ENCODE results near the gene LMO7.

GRCh38 chr13:75754936-75755335 lies 118.8 kb downstream of the LMO7 start:
- no peak for TF ChIP-seq TP53 (CRISPR knock-in tag; IDR thresholded peaks at IDR 0.05)
- no peak for TF ChIP-seq ZNF121 (CRISPR knock-in tag; IDR thresholded peaks at IDR 0.05)
- TF ChIP-seq, protein P1, sequence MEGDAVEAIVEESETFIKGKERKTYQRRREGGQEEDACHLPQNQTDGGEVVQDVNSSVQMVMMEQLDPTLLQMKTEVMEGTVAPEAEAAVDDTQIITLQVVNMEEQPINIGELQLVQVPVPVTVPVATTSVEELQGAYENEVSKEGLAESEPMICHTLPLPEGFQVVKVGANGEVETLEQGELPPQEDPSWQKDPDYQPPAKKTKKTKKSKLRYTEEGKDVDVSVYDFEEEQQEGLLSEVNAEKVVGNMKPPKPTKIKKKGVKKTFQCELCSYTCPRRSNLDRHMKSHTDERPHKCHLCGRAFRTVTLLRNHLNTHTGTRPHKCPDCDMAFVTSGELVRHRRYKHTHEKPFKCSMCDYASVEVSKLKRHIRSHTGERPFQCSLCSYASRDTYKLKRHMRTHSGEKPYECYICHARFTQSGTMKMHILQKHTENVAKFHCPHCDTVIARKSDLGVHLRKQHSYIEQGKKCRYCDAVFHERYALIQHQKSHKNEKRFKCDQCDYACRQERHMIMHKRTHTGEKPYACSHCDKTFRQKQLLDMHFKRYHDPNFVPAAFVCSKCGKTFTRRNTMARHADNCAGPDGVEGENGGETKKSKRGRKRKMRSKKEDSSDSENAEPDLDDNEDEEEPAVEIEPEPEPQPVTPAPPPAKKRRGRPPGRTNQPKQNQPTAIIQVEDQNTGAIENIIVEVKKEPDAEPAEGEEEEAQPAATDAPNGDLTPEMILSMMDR (IDR thresholded peaks at IDR 0.05): no peak
- TF ChIP-seq PRDM15 (CRISPR knock-in tag; IDR thresholded peaks at IDR 0.05): no peak
- no peak for TF ChIP-seq RELA (CRISPR knock-in tag; IDR thresholded peaks at IDR 0.05; ENCODE audit: borderline replicate concordance)
- TF ChIP-seq FOXK1 (CRISPR knock-in tag; IDR thresholded peaks at IDR 0.05): no peak
- no peak for TF ChIP-seq USF2 (CRISPR knock-in tag; IDR thresholded peaks at IDR 0.05)
- no peak for TF ChIP-seq MAX (CRISPR knock-in tag; IDR thresholded peaks at IDR 0.05)
- no peak for TF ChIP-seq ZNF138 (CRISPR knock-in tag; conservative IDR thresholded peaks at IDR 0.05)
- TF ChIP-seq, protein P2, sequence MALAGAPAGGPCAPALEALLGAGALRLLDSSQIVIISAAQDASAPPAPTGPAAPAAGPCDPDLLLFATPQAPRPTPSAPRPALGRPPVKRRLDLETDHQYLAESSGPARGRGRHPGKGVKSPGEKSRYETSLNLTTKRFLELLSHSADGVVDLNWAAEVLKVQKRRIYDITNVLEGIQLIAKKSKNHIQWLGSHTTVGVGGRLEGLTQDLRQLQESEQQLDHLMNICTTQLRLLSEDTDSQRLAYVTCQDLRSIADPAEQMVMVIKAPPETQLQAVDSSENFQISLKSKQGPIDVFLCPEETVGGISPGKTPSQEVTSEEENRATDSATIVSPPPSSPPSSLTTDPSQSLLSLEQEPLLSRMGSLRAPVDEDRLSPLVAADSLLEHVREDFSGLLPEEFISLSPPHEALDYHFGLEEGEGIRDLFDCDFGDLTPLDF (CRISPR knock-in tag; IDR thresholded peaks at IDR 0.05): no peak
- TF ChIP-seq, protein P3, sequence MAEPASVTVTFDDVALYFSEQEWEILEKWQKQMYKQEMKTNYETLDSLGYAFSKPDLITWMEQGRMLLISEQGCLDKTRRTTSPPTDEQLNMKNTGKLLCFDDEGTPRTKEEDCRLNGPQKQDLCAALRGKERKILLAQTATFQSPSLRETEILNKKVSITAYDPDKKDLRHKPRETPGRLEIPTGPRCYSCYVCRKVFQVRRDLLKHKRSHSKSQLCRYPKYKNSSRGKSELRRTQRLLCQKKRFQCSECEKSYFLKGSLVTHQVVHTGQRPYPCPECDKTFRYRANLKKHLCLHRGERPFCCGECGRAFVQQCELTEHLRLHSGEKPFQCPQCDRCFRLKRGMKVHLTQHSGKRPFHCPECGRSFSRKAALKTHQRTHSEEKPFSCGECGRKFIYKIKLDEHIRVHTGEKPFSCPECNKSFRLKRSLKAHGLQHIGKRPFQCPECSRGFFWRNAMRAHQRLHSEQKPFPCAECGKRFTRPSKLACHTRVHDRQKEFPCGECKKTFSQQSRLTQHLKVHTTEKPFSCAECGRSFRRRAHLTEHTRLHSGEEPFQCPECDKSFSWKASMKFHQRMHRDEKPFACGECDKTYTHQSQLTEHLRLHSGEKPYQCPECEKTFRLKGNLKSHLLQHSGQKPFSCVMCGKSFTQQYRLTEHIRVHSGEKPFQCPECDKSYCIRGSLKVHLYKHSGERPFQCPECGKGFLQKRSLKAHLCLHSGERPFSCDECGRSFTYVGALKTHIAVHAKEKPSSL (CRISPR knock-in tag; conservative IDR thresholded peaks at IDR 0.05): no peak

All from WTC11 (cell line).